HG03159 (cell line): ENCODE data around the gene TAP1.

Experiments
- ATAC-seq: cut with Tn5 transposase; IDR thresholded peaks from one replicate; pipeline ENCODE4 v1.9.1; 2021; ENCODE audit warnings: mild to moderate bottlenecking, moderate library complexity; ENCODE audit not compliant: unreplicated experiment

TAP1 gene

DNA sequence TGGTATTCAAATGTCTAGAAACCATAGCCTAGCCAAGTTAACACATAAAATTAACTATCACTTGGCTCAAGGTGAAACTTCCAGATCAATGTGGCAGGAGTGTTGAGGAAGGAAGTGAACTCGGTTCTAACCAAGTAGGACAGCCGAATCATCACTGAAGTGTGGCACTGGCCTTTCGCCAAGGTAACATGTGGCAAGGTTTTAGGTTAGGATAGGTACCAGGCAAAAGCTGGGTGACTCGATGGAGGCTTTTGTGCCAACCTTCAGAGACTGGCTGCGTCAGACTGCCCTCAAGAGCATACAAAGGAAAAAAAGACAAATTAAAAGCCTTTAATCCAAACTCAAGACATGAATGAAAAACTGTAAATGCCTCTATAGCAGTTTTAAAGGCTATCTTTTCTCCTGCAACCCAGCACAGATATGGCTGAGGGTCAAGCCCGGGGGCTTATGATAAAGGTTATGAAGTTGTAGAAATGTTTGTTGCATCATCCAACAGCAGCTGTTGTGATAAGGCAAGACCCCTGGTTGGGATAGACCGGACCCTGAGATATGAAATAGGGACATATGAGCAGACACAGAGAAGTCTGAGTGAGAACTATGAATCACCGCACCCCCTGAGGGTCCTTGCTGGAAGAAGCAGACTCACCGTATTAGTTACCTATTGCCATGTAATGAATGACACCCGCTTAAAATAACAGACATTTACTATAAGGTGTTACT is 12.4 kb upstream of the TAP1 start:
- no peak for ATAC-seq

DNA sequence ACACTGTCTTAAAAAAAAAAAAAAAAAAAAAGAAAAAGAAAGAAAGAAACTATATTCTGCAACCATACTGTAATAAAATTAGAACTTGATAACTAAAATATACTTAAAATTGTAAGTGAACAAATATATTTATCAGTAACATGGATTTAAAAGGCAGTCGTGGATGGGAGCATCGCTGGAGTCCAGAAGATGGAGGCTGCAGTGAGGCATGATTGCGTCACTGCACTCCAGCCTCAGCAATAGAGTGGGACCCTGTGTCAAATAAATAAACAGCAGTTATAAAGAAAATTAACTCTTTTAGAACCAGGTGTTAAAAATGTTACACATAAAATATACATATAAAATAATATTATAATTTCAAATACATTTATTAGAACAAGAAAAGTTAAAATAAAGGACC is 9.2 kb upstream of the TAP1 start:
- ATAC-seq, result no peak

DNA sequence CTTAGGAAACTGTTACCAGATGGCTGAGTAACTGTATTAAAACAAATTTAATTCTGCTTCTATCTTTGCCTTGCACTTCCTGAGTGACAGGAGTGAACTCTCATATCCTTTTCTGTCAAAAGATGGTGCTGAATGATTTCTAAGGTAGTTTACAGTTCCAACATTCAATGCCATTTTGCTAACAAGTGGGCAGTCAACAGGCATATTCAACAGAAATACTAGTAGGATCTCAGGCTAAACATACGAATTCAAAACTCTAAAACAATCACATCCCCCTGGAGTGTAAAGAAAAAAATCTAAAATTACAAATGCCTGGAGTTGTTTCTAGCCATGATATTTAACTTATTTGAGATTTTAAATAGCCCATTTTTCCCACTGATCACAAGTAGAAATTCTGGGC is 7.2 kb upstream of the TAP1 start:
- no peak for ATAC-seq

DNA sequence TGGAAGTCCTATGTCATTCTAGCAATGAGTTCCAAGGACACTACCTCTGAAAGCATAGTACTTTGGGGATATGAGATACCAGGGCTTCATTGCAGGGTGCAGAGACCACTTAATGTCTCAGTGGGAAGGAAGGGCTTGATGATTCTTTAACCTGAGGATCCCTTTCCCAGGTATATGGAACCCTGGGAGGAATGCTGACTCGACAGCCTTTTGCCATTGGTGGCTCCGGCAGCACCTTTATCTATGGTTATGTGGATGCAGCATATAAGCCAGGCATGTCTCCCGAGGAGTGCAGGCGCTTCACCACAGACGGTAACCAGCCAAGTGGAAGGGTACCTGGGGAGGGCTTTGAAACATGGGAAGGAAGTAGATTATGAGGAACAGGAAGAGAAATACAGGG is 4.7 kb upstream of the TAP1 start:
- ATAC-seq, result no peak

DNA sequence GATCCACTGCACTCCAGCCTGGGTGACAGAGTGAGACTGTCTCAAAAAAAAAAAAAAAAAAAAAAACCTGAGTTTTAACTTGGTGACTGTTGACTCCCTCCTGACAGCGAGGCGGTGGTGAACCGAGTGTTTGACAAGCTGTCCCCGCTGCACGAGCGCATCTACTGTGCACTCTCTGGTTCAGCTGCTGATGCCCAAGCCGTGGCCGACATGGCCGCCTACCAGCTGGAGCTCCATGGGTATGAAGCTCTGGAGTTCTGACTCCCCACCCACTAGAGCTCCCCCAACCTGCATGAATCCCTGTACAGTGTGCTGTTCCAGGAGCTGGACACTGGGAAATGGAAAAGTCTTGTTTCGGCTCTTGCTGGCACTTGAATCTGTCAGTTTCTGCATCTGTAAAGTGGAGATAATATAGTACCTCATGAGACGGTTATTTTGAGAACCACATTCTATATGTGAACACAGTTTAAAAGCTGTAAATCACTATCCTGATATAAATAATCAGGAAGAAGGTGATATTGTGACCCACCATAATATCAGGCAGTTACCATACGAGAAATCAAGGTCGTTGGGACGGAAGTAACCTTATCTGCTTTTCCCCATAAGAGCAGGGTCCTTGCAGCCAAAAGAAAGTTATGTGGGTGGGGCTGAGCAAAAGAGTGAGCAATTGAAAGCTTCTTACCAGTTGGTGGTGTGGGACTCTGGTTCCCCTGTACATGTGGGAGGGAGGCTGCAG is 3.8 kb upstream of the TAP1 start:
- ATAC-seq, result no peak

DNA sequence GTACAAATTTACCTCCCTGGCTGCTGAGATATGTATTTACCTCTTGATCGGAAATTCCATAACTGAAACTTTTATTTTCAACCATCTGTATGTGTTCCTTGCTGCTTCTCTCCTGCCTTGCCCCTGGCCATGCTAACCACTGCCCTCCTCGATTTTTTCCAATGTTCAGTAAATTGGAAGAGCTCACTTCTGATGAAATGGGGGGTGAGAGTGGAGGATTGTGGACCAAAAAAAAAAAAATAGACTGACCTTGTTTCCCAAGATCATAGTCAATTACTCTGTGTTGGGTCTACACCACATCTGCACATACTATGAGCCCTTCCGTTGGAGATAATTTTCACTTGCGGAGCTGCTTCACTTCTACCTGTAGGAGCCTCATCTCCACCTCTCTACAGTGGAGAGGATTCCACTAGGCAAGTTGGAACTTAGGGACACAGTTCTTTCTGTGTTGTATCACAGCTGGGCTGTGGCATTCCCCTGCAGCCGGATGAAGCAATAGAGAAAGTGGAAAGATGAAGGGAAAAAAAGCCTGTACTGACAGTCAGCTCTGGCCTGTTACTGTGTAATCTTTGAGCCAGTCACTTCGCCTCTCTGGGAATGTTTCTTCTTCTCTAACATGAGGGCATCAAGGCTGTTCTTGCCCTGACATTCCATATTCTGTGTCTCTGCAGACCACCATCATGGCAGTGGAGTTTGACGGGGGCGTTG is 2.1 kb upstream of the TAP1 start:
- no peak for ATAC-seq

DNA sequence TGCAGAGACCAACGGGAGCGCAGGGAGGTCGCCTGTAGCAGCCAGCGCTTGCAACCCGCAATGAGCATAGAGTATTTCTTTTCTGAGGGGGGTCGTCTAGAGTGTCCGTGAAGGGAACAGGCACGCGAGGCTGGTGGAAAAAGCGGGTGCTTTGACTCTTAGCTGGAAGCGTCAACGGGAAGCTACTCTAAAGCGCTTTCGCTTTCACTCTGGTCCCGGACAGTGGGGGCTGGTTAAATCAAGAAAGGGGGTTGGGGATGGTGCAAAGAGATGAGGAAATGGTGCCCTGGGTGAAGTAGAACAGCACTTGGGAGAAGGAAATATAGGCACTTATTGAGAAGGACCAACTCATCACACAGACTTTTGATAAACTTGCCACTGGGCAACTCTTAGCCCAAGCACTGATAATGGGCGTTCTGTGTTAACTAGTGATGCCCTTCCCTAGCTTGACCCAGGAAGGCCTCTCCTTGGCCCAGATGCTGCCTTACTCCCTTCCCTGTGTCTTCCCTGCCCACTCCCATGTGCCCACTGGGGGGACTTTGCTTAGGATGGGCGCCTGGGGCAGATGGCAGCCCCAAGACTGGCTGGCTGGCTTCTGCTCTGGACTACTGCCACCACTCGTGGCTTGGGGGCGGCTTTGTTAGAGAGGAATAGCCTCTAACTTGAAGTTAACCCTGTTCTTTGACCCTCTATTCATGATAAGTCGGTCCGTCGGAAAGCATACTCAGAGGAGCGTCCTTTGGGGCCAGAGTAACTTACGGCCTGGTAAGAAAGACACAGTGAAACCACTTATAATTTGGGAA is 1.1 kb upstream of the TAP1 start:
- ATAC-seq, result peak; percentile 21

DNA sequence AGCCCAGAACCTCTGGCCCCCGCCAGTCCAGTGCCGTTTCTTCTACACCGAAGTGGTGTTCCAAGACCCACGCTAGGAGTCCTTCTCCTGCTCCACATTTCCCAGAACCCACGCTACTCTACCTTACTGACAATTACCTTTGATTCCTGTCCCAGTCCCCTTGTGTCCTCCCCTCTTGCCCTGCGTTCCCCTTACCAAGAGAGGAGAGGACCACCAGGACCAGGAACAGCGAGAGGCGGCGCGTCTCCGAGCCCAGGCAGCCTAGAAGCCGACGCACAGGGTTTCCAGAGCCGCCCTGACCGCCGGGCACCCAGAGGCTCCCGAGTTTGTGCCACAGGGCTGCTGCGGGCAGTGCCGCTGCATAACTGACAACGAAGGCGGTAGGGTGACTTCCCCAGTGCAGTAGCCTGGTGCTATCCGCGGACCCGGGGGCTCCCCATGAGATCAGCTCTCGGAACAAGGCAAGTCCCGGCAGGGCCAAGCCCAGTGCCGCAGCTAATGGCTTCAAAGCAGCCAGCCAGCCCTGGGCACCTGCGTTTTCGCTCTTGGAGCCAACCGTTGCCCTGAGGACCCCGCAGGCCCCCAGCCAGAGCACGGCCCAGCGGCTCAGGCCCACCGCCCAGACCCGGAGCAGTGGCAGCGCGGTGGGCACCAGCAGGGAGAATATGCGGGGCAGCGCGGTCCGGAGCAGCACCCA is 512 bp downstream of the TAP1 start:
- peak; percentile 25 for ATAC-seq

DNA sequence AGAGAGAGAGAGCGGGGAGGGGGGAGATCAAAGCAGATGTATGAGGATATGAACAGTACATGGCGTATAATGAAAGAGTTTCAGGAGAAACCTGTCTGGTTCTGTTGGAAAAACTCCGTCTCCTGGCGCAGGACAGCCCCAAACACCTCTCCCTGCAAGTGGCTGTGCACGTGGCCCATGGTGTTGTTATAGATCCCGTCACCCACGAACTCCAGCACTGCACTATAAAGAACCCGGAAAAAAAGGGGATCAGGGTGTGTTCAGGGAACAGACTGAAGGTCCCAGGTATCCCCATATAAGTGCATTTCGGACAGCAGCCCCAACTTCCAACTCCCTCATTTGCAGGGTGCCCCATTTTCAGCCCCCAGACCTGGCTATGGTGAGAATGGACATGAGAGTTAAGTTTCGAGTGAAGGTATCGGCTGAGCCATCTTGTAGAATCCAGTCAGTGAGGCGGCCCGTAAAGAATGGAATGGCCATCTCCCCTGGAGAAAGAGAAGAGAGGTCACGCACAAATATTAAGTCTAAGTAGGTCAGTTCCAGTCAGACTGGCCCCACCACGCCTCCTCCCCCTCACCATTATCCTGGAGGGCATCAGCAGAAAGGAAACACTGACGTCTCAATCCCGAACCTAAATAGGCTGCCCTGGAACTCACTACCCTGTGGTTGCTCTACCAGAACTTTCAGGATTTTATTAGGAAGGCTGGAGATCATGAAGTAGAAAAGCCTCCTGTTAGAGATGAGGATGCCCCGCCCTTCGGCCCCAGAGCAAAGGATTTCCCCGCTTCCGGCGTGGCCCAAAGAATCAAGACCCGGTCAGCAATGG is 1.3 kb downstream of the TAP1 start:
- ATAC-seq, result no peak

DNA sequence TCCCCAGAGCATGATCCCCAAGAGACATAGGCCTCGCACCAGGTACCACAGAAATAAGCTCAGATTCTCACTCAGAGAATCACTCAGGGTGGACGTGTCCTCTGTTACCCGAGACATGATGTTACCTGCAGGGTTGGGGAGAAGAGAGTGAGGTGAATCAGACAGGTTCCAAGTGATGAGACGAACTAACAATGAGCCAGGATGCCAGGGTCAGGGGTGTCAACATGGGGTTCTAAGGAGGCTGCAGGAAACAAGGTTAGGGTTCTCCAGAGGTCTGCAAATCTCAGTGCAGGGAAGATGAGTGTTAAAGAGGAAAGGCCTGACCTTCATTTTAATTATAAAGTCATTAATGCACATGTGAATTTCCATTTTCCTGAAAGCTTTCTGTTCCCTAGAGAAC is 2.5 kb downstream of the TAP1 start:
- no peak for ATAC-seq

DNA sequence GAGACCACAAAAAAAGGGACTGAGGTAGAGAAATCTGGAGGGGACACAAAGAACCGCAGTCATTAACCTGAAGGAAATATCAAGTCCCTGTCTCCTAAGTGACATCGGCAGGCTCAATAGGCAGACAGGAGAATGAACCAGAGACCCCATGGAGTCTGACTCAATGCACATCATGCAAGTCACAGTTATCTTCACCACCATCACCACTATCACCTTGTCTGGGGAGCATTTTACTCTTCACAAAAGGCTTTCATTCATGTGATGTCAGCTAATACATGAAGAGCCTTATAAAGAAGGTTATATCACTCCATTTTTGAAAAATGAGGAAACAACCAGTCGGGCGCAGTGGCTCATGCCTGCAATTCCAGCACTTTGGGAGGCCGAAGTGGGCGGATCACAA is 4.4 kb downstream of the TAP1 start:
- ATAC-seq, result no peak

DNA sequence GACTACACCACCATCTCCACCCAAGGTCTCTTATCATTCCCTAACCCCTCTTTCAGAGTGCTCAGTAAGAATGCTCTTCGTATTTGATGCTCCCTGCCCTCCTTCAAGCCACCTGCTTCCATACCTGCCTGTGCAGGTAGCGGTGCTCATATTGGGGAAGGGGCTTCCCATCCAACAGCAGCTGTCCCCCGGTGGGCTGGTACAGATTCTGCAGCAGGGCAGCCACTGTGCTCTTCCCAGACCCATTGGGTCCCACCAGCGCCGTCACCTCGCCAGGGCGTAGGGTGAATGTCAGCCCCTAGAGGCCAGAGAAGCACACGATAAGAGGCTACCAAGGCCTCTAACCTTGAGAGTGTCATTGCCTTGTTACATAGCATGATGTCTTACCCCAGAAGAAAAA is 5.7 kb downstream of the TAP1 start:
- ATAC-seq, result no peak

DNA sequence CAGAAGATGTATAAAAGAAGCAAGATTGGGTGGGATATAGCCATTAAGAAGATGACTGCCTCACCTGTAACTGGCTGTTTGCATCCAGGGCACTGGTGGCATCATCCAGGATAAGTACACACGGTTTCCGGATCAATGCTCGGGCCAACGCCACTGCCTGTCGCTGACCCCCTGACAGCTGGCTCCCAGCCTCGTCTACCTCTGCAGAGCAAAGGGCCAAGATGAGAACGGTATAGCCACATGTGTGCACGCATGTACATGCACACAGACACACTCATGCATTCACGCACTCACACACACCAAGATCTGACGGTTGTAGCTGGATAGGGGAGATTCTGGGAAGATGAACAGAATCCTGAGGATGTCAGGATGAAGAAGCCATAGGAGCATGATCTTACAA is 6.5 kb downstream of the TAP1 start:
- ATAC-seq, result no peak

DNA sequence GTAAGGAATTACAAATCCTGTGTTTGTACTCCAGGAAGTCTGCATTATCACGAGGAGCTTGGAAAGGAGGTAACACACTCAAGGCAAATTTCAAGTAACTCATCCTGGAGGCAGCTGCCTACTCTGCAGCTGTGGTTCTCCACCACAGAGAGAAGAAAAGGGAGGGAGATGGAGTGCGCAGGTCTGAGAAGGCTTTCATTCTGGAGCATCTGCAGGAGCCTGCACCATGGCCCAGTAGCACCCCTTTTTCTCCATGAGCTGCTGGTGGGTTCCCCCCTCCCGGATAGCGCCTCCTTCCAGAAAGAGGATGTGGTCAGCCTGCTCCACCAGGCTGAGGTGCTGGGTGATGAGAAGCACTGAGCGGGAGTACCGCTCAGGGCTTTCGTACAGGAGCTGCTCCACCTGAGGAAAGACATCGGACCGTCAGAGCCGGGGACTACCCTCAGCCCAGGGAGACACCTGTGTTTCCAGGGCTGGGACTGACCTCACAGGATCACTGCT is 8.1 kb downstream of the TAP1 start:
- no peak for ATAC-seq

DNA sequence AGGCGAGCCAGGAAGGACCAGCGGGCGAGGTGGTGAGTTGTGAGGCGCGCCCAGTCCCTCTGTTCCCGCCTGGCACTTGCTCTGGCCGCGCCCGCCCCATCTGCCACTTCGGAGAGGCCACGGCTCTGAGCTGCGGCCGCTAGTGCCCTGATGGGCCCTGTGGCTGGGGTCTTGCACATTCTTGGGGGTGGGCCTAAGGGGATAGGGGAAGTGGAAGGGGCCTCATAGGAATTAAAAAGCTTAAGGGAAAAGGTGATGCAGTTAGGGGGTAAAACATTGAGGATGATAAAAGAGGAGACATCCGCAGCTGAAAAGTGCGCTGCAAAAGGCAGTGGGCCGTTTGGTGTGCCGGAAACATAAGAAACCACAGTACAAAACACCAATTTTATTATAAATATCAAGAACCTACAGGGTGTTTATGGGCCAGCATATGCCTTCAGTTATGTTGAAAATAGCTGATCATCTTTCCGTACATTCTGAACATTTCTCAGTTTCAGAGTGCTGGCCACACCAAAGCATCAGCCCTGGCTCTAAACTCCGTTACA is 8.6 kb downstream of the TAP1 start:
- no peak for ATAC-seq

DNA sequence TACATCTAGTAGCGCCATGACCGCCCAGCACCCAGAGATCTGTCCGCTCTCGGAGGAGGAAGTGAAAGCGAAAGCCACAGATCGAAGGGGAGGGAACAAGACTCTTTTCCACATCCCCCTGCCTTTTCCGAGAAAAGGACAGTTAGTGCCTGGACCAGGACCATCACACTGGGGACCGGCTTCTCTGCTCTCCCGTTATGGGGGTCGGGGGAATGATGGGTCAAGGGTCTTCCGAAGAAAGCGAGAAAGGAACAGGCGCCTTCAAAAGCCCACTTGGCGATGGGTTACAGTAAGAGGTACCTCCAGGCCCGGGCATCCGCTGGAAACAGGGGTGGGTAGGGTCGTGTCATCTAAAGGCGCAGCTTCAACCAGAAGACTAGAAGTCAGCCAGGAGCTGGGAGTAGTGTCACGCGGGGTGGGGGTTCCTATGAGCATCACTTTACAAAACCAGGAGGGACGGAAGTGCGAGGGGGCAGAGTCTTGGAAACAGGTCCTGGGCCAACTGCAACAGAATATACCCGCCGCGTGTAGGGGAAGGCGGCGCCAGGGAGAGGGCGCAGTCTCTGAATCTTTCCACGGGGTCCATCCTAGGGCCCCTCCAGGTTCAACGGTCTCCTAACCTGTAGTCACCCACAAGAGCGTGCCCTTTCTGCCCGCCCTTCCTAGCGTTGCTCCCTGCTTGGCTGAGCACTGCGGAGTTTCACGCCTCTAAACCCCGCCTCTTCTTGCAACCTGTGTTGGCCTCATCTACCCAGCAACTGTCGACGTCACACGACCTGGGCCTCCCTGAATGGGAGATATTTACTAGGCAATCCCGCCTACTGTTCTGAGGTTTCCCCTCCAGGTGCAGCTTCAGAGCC is 9.3 kb downstream of the TAP1 start, which contains the start of gene PSMB8:
TSS of gene PSMB8 (minus strand) at position 69 of the 860 bp plus-strand sequence. CDS start at position 18, 51 bp downstream.
- peak; percentile 64 for ATAC-seq

DNA sequence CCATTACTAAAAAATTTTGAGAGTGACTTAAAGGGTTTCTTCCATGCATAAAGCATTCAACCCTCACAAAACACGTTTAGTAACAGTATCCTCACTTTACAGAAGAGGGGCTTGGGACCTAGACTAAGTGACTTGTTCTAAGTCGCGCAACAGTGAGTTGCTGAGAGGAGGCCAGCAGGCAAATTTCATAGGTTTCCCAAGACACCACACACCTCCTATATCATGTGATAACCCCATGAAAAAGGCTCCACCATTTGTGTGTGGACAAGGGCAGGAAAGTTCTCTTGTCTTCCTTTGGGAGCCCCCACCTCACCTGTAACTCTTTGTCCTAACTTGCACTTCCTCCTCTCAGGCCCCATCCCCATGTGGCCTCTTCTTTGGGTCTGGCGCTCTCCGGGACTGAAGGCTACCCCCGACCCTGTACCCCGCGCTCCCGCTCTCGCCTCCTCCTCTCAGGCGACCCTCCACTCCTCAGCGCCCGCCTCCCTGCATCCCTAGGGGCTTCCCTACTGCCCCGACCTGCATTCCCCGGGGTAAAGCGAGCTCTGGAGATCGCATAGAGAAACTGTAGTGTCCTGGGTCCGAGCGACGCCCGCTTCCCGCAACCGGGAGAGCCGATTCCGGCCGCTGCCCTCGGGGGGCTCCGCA is 10.0 kb downstream of the TAP1 start:
- peak; percentile 1 for ATAC-seq

DNA sequence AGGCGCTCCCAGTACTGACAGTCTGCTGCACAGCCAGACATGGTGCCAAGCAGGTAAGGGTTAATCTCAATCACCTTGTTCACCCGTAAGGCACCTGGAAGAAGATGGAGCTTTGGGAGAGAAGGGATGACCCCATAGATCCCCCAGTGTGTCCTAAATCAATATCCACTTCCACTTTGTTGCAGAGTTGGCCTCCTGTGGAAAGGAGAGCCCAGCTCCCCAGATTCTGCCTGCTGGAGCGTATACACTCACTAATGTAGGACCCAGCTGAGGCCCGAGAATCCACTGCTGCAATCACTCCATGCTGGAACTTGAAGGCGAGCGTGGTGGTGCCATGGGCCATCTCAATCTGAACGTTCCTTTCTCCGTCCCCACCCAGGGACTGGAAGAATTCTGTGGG is 10.8 kb downstream of the TAP1 start:
- ATAC-seq, result no peak
